Measurements from ENCODE around the gene LGALSL.

- no peak for TF ChIP-seq CTCF (IDR thresholded peaks at IDR 0.05; ENCODE audit: insufficient read depth, low read length, poor library complexity, severe bottlenecking)
- no peak for TF ChIP-seq EZH2phosphoT487 (conservative IDR thresholded peaks at IDR 0.05; ENCODE audit: low read length)
These were observed 3.6 kb downstream of the LGALSL start for GRCh38 chr2:64457524-64457923.
